ENCODE measurements around the gene LAD1. TPM values are rescaled to one million over a fixed set of nuclear protein-coding genes. Genes with fewer than 3 reads are reported as not detected.

Gene LAD1
- total and polyA plus RNA-seq, 2 donors (not counting 1 experiment from before 2014, with no cell fraction given): 0.10 TPM; not detected in 1

- no peak overlapping the region for H2AFZ ChIP-seq (ENCODE audit: insufficient read depth, low read depth, low read length, poor library complexity, severe bottlenecking)
- no peaks in the 10 kb centered on the region for H3K9me3 Mint-ChIP-seq (ENCODE audit: insufficient read depth)
- peaks cover 21% of the 10 kb centered on the region for H3K27me3 Mint-ChIP-seq
- no peaks in the 10 kb centered on the region for H3K4me1 ChIP-seq (ENCODE audit: control insufficient read depth in 2 of 2, insufficient read depth in 2 of 2, low read length in 2 of 2)
- no peak overlapping the region for H3K9ac ChIP-seq (ENCODE audit: low read length)
- H3K27ac Mint-ChIP-seq: no peak overlapping the region
- no CpG with 5 or more reads among the region's 1 CpG for WGBS (ENCODE audit: insufficient coverage)
- H4K20me1 ChIP-seq (ENCODE audit: control insufficient read depth, insufficient read depth, low read length, poor library complexity, severe bottlenecking): no peaks in the 10 kb centered on the region
- H3K4me2 ChIP-seq (replicated peaks; ENCODE audit: low read depth, low read length, poor library complexity, severe bottlenecking): no peak overlapping the region
- ATAC-seq (ENCODE audit: low read depth): no peak
- intact Hi-C loops (cut with micrococcal nuclease): no loop called here
- H3K4me1 Mint-ChIP-seq: no peaks in the 10 kb centered on the region
- CTCF ChIA-PET: no interaction called here
- POLR2A ChIA-PET: no interaction called here
- H3K79me2 ChIP-seq (ENCODE audit: control insufficient read depth, insufficient read depth, low read length): no peaks in the 10 kb centered on the region
- H3K27me3 ChIP-seq (replicated peaks in 1 of 4; ENCODE audit: control extremely low read depth in 1 of 4, control insufficient read depth in 3 of 4, insufficient read depth in 4 of 4, low read length in 3 of 4): peaks cover 0 to 5% (median 0%) of the 10 kb centered on the region in 4 experiments
- H3K27ac ChIP-seq (ENCODE audit: low read length in 2 of 2): no peak overlapping the region
- H3K9me3 ChIP-seq (ENCODE audit: control extremely low read depth in 1 of 3, control insufficient read depth in 2 of 3, insufficient read depth in 1 of 3, low read length in 2 of 3): peaks cover 0 to 3% (median 0%) of the 10 kb centered on the region in 3 donors
- no peak overlapping the region for H3K4me3 Mint-ChIP-seq
- DNase-seq: no peak
- TF ChIP-seq EZH2 (IDR thresholded peaks at IDR 0.05; ENCODE audit: borderline replicate concordance, insufficient read depth, low read depth, low read length, poor library complexity, severe bottlenecking): no peak
- TF ChIP-seq, protein P1, sequence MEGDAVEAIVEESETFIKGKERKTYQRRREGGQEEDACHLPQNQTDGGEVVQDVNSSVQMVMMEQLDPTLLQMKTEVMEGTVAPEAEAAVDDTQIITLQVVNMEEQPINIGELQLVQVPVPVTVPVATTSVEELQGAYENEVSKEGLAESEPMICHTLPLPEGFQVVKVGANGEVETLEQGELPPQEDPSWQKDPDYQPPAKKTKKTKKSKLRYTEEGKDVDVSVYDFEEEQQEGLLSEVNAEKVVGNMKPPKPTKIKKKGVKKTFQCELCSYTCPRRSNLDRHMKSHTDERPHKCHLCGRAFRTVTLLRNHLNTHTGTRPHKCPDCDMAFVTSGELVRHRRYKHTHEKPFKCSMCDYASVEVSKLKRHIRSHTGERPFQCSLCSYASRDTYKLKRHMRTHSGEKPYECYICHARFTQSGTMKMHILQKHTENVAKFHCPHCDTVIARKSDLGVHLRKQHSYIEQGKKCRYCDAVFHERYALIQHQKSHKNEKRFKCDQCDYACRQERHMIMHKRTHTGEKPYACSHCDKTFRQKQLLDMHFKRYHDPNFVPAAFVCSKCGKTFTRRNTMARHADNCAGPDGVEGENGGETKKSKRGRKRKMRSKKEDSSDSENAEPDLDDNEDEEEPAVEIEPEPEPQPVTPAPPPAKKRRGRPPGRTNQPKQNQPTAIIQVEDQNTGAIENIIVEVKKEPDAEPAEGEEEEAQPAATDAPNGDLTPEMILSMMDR (IDR thresholded peaks at IDR 0.05): no peak
- no peaks in the 10 kb centered on the region for H3K36me3 ChIP-seq (replicated peaks in 1 of 2; ENCODE audit: control extremely low read depth in 1 of 2, control insufficient read depth in 1 of 2, extremely low read depth in 1 of 2, insufficient read depth in 2 of 2, low read length in 1 of 2)
- H3K4me3 ChIP-seq (ENCODE audit: control extremely low read depth in 1 of 5, extremely low read depth in 1 of 5, insufficient read depth in 1 of 5, low read depth in 2 of 5, low read length in 4 of 5): no peak overlapping the region
These were observed 57.7 kb downstream of the LAD1 start for GRCh38 chr1:201341377-201341776.

GRCh38 chr1:201336711-201337450 lies 62.2 kb downstream of the LAD1 start:
- H3K4me3 ChIP-seq (ENCODE audit: control extremely low read depth in 1 of 5, extremely low read depth in 1 of 5, insufficient read depth in 1 of 5, low read depth in 2 of 5, low read length in 4 of 5): no peak overlapping the region
- no peaks in the 10 kb centered on the region for H3K27me3 ChIP-seq (replicated peaks in 1 of 4; ENCODE audit: control extremely low read depth in 1 of 4, control insufficient read depth in 3 of 4, insufficient read depth in 4 of 4, low read length in 3 of 4)
- ChIA-PET CTCF (no interaction called here), POLR2A (no interaction called here)
- Mint-ChIP-seq H3K27me3 (peaks cover 7% of the 10 kb centered on the region), H3K4me3 (no peak overlapping the region), H3K4me1 (no peaks in the 10 kb centered on the region), H3K27ac (no peak overlapping the region), H3K9me3 (ENCODE audit: insufficient read depth) (no peaks in the 10 kb centered on the region)
- H4K20me1 ChIP-seq (ENCODE audit: control insufficient read depth, insufficient read depth, low read length, poor library complexity, severe bottlenecking): no peaks in the 10 kb centered on the region
- 95% methylated on average over 7 of the region's 9 CpGs for WGBS (ENCODE audit: insufficient coverage)
- no peaks in the 10 kb centered on the region for H3K36me3 ChIP-seq (replicated peaks in 1 of 2; ENCODE audit: control extremely low read depth in 1 of 2, control insufficient read depth in 1 of 2, extremely low read depth in 1 of 2, insufficient read depth in 2 of 2, low read length in 1 of 2)
- no peak for DNase-seq
- TF ChIP-seq, protein P1 (IDR thresholded peaks at IDR 0.05): no peak
- TF ChIP-seq EZH2 (IDR thresholded peaks at IDR 0.05; ENCODE audit: borderline replicate concordance, insufficient read depth, low read depth, low read length, poor library complexity, severe bottlenecking): no peak
- intact Hi-C loops (cut with micrococcal nuclease): no loop called here
- no peak overlapping the region for H2AFZ ChIP-seq (ENCODE audit: insufficient read depth, low read depth, low read length, poor library complexity, severe bottlenecking)
- H3K4me1 ChIP-seq (ENCODE audit: control insufficient read depth in 2 of 2, insufficient read depth in 2 of 2, low read length in 2 of 2): no peaks in the 10 kb centered on the region
- no peak for ATAC-seq (ENCODE audit: low read depth)
- H3K9me3 ChIP-seq (ENCODE audit: control extremely low read depth in 1 of 3, control insufficient read depth in 2 of 3, insufficient read depth in 1 of 3, low read length in 2 of 3): no peaks in the 10 kb centered on the region
- H3K9ac ChIP-seq (ENCODE audit: low read length): no peak overlapping the region
- no peak overlapping the region for H3K27ac ChIP-seq (ENCODE audit: low read length in 2 of 2)
- no peak overlapping the region for H3K4me2 ChIP-seq (replicated peaks; ENCODE audit: low read depth, low read length, poor library complexity, severe bottlenecking)
- no peaks in the 10 kb centered on the region for H3K79me2 ChIP-seq (ENCODE audit: control insufficient read depth, insufficient read depth, low read length)

Measured in B cell (primary cell).